Astrocyte of the cerebellum (primary cell): ENCODE data around the gene LBR.

ENCODE experiments used
- DNase-seq: peaks from one replicate; pipeline ENCODE4 v3.0.0-alpha.2; 2011; ENCODE audit warnings: low read depth
- H3K4me3 ChIP-seq: 2 replicates; pipeline ENCODE4 v1.5.1; 2011; ENCODE audit warnings: mild to moderate bottlenecking, low read depth, low read length, moderate library complexity
- CTCF ChIP-seq: IDR thresholded peaks from 2 replicates; pipeline ENCODE4 v1.5.1; 2012; ENCODE audit warnings: low read length, low read depth, moderate library complexity, mild to moderate bottlenecking; ENCODE audit errors: missing control alignments
- in situ Hi-C: cut with HindIII; loops from 2 replicates; pipeline ENCODE4 v1.10.0; 2017; ENCODE audit warnings: low sequenced_read_pairs

The LBR gene

GRCh38 chr1:225361176-225361575, 66.7 kb downstream of the LBR start:
- TF ChIP-seq CTCF, result no peak
- no peak overlapping the region for H3K4me3 ChIP-seq
- in situ Hi-C loops, result no loop called here
- no peak for DNase-seq

GRCh38 chr1:225360119-225360518, 67.7 kb downstream of the LBR start:
- in situ Hi-C loops, result no loop called here
- DNase-seq, result no peak
- TF ChIP-seq CTCF, result no peak
- no peak overlapping the region for H3K4me3 ChIP-seq

GRCh38 chr1:225355863-225356262, 72.0 kb downstream of the LBR start:
- in situ Hi-C loops, result no loop called here
- no peak for DNase-seq
- no peak overlapping the region for H3K4me3 ChIP-seq
- TF ChIP-seq CTCF, result no peak

GRCh38 chr1:225354906-225355305, 72.9 kb downstream of the LBR start:
- no peak overlapping the region for H3K4me3 ChIP-seq
- in situ Hi-C loops, result no loop called here
- no peak for TF ChIP-seq CTCF

More at GRCh38 chr1:225354906-225355305, 72.9 kb downstream of the LBR start:
- no peak for DNase-seq
